ENCODE measurements around the gene ATP8A2.
"Not testable (repeated sequence)": the region's sequence is repeated elsewhere in the genome, so short reads cannot be mapped to it uniquely, and the experiment has no call there.

DNA sequence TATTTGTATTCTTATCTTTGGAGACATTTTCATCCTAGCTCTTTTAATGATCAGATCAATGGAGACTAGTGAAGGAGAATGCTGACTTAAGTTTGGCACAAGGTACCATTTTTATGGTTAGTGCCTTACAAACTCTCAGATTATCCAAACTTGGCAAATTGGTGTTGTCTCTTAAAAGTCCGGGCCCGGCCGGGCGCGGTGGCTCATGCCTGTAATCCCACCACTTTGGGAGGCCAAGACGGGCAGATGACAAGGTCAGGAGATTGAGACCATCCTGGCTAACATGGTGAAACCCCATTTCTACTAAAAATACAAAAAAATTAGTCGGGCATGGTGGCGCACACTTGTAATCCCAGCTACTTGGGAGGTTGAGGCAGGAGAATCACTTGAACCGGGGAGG, 177.2 kb downstream of the ATP8A2 start:
- not testable (repeated sequence) for TF ChIP-seq POLR2A (IDR thresholded peaks at IDR 0.05)
- TF ChIP-seq, protein P1, sequence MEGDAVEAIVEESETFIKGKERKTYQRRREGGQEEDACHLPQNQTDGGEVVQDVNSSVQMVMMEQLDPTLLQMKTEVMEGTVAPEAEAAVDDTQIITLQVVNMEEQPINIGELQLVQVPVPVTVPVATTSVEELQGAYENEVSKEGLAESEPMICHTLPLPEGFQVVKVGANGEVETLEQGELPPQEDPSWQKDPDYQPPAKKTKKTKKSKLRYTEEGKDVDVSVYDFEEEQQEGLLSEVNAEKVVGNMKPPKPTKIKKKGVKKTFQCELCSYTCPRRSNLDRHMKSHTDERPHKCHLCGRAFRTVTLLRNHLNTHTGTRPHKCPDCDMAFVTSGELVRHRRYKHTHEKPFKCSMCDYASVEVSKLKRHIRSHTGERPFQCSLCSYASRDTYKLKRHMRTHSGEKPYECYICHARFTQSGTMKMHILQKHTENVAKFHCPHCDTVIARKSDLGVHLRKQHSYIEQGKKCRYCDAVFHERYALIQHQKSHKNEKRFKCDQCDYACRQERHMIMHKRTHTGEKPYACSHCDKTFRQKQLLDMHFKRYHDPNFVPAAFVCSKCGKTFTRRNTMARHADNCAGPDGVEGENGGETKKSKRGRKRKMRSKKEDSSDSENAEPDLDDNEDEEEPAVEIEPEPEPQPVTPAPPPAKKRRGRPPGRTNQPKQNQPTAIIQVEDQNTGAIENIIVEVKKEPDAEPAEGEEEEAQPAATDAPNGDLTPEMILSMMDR (IDR thresholded peaks at IDR 0.05), result not testable (repeated sequence)

Measured in right lobe of liver (tissue), 4 donors.